ENCODE measurements around the gene ABCA1. TPM values are rescaled to one million over a fixed set of nuclear protein-coding genes. Genes with fewer than 3 reads are reported as not detected.

The ABCA1 gene
- total and polyA plus RNA-seq, 2 of the 13 experiments (the other 11 are each of a cell fraction or from before 2014, with no cell fraction given), result 26.8 to 63.8 TPM

GRCh38 chr9:104912606-104913005 is 15.3 kb downstream of the ABCA1 start (continued):
- TF ChIP-seq HMGXB3 (CRISPR knock-in tag; IDR thresholded peaks at IDR 0.05; ENCODE audit: borderline replicate concordance) (0 out of 2 replicates have a peak, but pooled peaks have one; percentile 41), MAZ (IDR thresholded peaks at IDR 0.05; ENCODE audit: borderline replicate concordance, low read depth, low read length) (no peak), MAZ (CRISPR knock-in tag; IDR thresholded peaks at IDR 0.05; ENCODE audit: low read depth) (no peak), ISL2 (CRISPR knock-in tag; IDR thresholded peaks at IDR 0.05) (peak; percentile 92), ZMYM2 (CRISPR knock-in tag; IDR thresholded peaks at IDR 0.05) (no peak), ZNF362 (CRISPR knock-in tag; IDR thresholded peaks at IDR 0.05; ENCODE audit: borderline replicate concordance) (peak; percentile 89; the same call in 1 of the 2 replicates), SETDB1 (CRISPR knock-in tag; IDR thresholded peaks at IDR 0.05; ENCODE audit: borderline replicate concordance) (no peak), GATAD1 (CRISPR knock-in tag; IDR thresholded peaks at IDR 0.05) (peak; percentile 39; the same call in 1 of the 2 replicates), ZNF3 (CRISPR knock-in tag; IDR thresholded peaks at IDR 0.05) (no peak), TBX3 (IDR thresholded peaks at IDR 0.05; ENCODE audit: borderline replicate concordance) (peak; percentile 50; the same call in 1 of the 2 replicates), ZNF513 (CRISPR knock-in tag; conservative IDR thresholded peaks at IDR 0.05) (no peak), NR2F6 (IDR thresholded peaks at IDR 0.05) (peak; percentile 49; the same call in 1 of the 2 replicates), NR2F6 (CRISPR knock-in tag; IDR thresholded peaks at IDR 0.05) (0 out of 2 replicates have a peak, but pooled peaks have one; percentile 44), SAP130 (CRISPR knock-in tag; IDR thresholded peaks at IDR 0.05; ENCODE audit: low read depth) (peak; percentile 81), HDAC2 (CRISPR knock-in tag; IDR thresholded peaks at IDR 0.05) (peak; percentile 87), ATF7 (IDR thresholded peaks at IDR 0.05) (no peak), ATF7 (CRISPR knock-in tag; IDR thresholded peaks at IDR 0.05) (no peak), FOXA3 (CRISPR knock-in tag; IDR thresholded peaks at IDR 0.05) (peak; percentile 90), GATA4 (IDR thresholded peaks at IDR 0.05; ENCODE audit: borderline replicate concordance, low read depth) (peak; percentile 77; the same call in 1 of the 2 replicates), SKI (IDR thresholded peaks at IDR 0.05; ENCODE audit: partially characterized antibody) (peak; percentile 51), ZNF101 (CRISPR knock-in tag; IDR thresholded peaks at IDR 0.05; ENCODE audit: borderline replicate concordance, low read depth) (no peak), ZNF160 (CRISPR knock-in tag; IDR thresholded peaks at IDR 0.05) (no peak), TRIM24 (CRISPR knock-in tag; IDR thresholded peaks at IDR 0.05) (no peak)
